ENCODE data around the gene ERFE. TPM values are rescaled to one million over a fixed set of nuclear protein-coding genes. Genes with fewer than 3 reads are reported as not detected.
"Not testable (repeated sequence)": the region's sequence is repeated elsewhere in the genome, so short reads cannot be mapped to it uniquely, and the experiment has no call there.

Gene ERFE
- polyA plus RNA-seq, 1 of the 3 experiments (the other 2 are of a cell fraction), result 1.3 TPM

- Histone ChIP-seq H3K36me3 (replicated peaks in 1 of 2; ENCODE audit: control insufficient read depth in 1 of 2, insufficient read depth in 2 of 2, low read length in 1 of 2) (no peaks in the 10 kb centered on the region), H4K20me1 (ENCODE audit: insufficient read depth) (no peaks in the 10 kb centered on the region), H3K27me3 (ENCODE audit: insufficient read depth) (no peaks in the 10 kb centered on the region; the same call in 1 of the 2 replicates), H3K9me3 (peaks cover 8% of the 10 kb centered on the region), H3K9ac (no peak overlapping the region), H2AFZ (ENCODE audit: low read depth) (no peak overlapping the region), H3K4me2 (no peak overlapping the region), H3F3A (replicated peaks; ENCODE audit: insufficient read depth) (no peaks in the 10 kb centered on the region), H3K9me2 (no peaks in the 10 kb centered on the region), H3K4me1 (ENCODE audit: control insufficient read depth in 1 of 2, insufficient read depth in 2 of 2, low read depth in 1 of 2, low read length in 1 of 2) (peaks cover 0 to 9% of the 10 kb centered on the region in 2 experiments; a peak in 1 of 4 replicates), H3K4me3 (ENCODE audit: low read depth in 2 of 2, low read length in 1 of 2) (no peak overlapping the region), H3K79me2 (ENCODE audit: insufficient read depth) (no peaks in the 10 kb centered on the region), H3K27ac (ENCODE audit: low read depth in 2 of 2, low read length in 1 of 2) (no peak overlapping the region)
- ChIA-PET CTCF (interaction anchor here (1.0 to 1.2 kb wide), 3 partner anchors 14 to 148 kb away, joined by 3 to 4 read pairs (median 3); no protein-coding TSS in a partner anchor), POLR2A (no interaction called here)
- 78% methylated on average over 28 of the region's 32 CpGs for WGBS (ENCODE audit: low lambda C conversion rate)
- no peak for DNase-seq
- TF ChIP-seq, protein P1, sequence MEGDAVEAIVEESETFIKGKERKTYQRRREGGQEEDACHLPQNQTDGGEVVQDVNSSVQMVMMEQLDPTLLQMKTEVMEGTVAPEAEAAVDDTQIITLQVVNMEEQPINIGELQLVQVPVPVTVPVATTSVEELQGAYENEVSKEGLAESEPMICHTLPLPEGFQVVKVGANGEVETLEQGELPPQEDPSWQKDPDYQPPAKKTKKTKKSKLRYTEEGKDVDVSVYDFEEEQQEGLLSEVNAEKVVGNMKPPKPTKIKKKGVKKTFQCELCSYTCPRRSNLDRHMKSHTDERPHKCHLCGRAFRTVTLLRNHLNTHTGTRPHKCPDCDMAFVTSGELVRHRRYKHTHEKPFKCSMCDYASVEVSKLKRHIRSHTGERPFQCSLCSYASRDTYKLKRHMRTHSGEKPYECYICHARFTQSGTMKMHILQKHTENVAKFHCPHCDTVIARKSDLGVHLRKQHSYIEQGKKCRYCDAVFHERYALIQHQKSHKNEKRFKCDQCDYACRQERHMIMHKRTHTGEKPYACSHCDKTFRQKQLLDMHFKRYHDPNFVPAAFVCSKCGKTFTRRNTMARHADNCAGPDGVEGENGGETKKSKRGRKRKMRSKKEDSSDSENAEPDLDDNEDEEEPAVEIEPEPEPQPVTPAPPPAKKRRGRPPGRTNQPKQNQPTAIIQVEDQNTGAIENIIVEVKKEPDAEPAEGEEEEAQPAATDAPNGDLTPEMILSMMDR (IDR thresholded peaks at IDR 0.05), result no peak
- no peak for TF ChIP-seq NFIC (IDR thresholded peaks at IDR 0.05; ENCODE audit: borderline replicate concordance)
- TF ChIP-seq SIN3A (IDR thresholded peaks at IDR 0.05; ENCODE audit: borderline replicate concordance, low read depth, low read length), result no peak
- TF ChIP-seq FOSL2 (IDR thresholded peaks at IDR 0.05; ENCODE audit: borderline replicate concordance, low read depth), result no peak
- no peak for TF ChIP-seq CHD2 (IDR thresholded peaks at IDR 0.05; ENCODE audit: low read length, partially characterized antibody)
- TF ChIP-seq YY1 (IDR thresholded peaks at IDR 0.05; ENCODE audit: low read depth), result no peak
Observed at GRCh38 chr2:238114851-238115660, 43.7 kb upstream of the ERFE start.

DNA sequence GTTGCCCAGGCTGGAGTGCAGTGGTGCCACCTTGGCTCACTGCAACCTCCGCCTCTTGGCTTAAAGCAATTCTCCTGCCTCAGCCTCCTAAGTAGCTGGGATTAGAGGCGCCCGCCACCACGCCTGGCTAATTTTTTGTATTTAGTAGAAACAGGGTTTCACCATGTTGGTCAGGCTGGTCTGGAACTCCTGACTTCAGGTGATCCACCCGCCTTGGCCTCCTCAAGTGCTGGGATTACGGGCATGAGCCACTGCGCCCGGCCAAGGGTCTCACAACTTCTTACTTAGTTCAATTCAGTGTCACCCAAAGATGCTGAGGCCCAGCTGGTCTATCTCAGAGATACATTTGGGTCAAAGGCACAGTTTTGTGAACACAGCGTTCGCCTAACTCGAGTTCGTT, 43.1 kb upstream of the ERFE start:
- H3K79me2 ChIP-seq (ENCODE audit: insufficient read depth); H3F3A ChIP-seq (replicated peaks; ENCODE audit: insufficient read depth); H3K9me3 ChIP-seq; H3K4me2 ChIP-seq; H3K27me3 ChIP-seq (ENCODE audit: insufficient read depth); H4K20me1 ChIP-seq (ENCODE audit: insufficient read depth); H2AFZ ChIP-seq (ENCODE audit: low read depth); H3K4me1 ChIP-seq (ENCODE audit: control insufficient read depth in 1 of 2, insufficient read depth in 2 of 2, low read depth in 1 of 2, low read length in 1 of 2); H3K4me3 ChIP-seq (ENCODE audit: low read depth in 2 of 2, low read length in 1 of 2); H3K9ac ChIP-seq; H3K27ac ChIP-seq (ENCODE audit: low read depth in 2 of 2, low read length in 1 of 2); H3K36me3 ChIP-seq (replicated peaks in 1 of 2; ENCODE audit: control insufficient read depth in 1 of 2, insufficient read depth in 2 of 2, low read length in 1 of 2); DNase-seq; POLR2A ChIA-PET; H3K9me2 ChIP-seq: not testable (repeated sequence)
- 91% methylated on average over 11 of the region's 12 CpGs for WGBS (ENCODE audit: low lambda C conversion rate)
- CTCF ChIA-PET, result interaction anchor here (1.0 to 1.2 kb wide), 3 partner anchors 15 to 148 kb away, joined by 3 to 4 read pairs (median 3); no protein-coding TSS in a partner anchor
